WTC11 (cell line): ENCODE data around the gene STARD13. TPM values are rescaled to one million over a fixed set of nuclear protein-coding genes. Genes with fewer than 3 reads are reported as not detected.

Source experiments
- ATAC-seq: fragments of 200-7000 bp; cut with Tn5 transposase; 2 replicates; pipeline ENCODE4 v1.10.0; 2021; ENCODE audit warnings: mild to moderate bottlenecking, moderate library complexity
- CTCF ChIA-PET: fragments of 300-600 bp; sonication (Branson Sonifier 250); formaldehyde crosslinking; loops from one replicate; lab custom pipeline; 2021; ENCODE audit warnings: antibody characterized with exemption; lab: Charles Lee
- POLR2A ChIA-PET: fragments of 350-600 bp; sonication (Branson Sonifier 250); formaldehyde crosslinking; loops from one replicate; lab custom pipeline; 2021; ENCODE audit warnings: antibody characterized with exemption; lab: Charles Lee
- DNase-seq: peaks from one replicate; pipeline ENCODE4 v3.0.0; 2021; ENCODE audit warnings: low spot score
- H3K27ac Mint-ChIP-seq: 2 replicates; pipeline ENCODE4 v1.8.0; 2021; ENCODE audit warnings: mixed read lengths
- H3K27me3 Mint-ChIP-seq: 2 replicates; pipeline ENCODE4 v1.8.0; 2021; ENCODE audit warnings: low read depth, mild to moderate bottlenecking, moderate library complexity, mixed read lengths
- H3K36me3 Mint-ChIP-seq: 2 replicates; pipeline ENCODE4 v1.8.0; 2021; ENCODE audit warnings: mixed read lengths
- H3K4me1 Mint-ChIP-seq: 2 replicates; pipeline ENCODE4 v1.8.0; 2022; ENCODE audit warnings: mixed read lengths
- H3K4me3 Mint-ChIP-seq: 2 replicates; pipeline ENCODE4 v1.8.0; 2021; ENCODE audit warnings: mild to moderate bottlenecking, moderate library complexity, mixed read lengths
- H3K9me3 Mint-ChIP-seq: 2 replicates; pipeline ENCODE4 v1.8.0; 2021; ENCODE audit warnings: mixed read lengths
- CBFB ChIP-seq: sonication (generic); formaldehyde crosslinking; IDR thresholded peaks from 2 replicates; pipeline ENCODE4 v1.8.1; 2022; ENCODE audit warnings: mild to moderate bottlenecking, low read depth, missing genetic modification reagents
- CDX4 ChIP-seq: fragments of 250-450 bp; sonication (Bioruptor Pico); IDR thresholded peaks from 2 replicates; pipeline ENCODE4 v1.9.0; 2021; ENCODE audit warnings: moderate library complexity, mild to moderate bottlenecking, inconsistent platforms, borderline replicate concordance
- CREB1 ChIP-seq: sonication (generic); formaldehyde crosslinking; IDR thresholded peaks from 2 replicates; pipeline ENCODE4 v1.8.0; 2023; ENCODE audit warnings: mild to moderate bottlenecking, missing genetic modification reagents
- CTCF ChIP-seq: fragments of 200-600 bp; IDR thresholded peaks from 2 replicates; pipeline ENCODE4 v1.8.0; 2022; ENCODE audit warnings: antibody characterized with exemption
- HMGA2 ChIP-seq: fragments of 250-450 bp; sonication (Bioruptor Pico); IDR thresholded peaks from 2 replicates; pipeline ENCODE4 v1.4.0; 2021; ENCODE audit warnings: mild to moderate bottlenecking, moderate library complexity
- JUN ChIP-seq: sonication (generic); formaldehyde crosslinking; IDR thresholded peaks from 2 replicates; pipeline ENCODE4 v1.8.0; 2023; ENCODE audit warnings: mild to moderate bottlenecking, missing genetic modification reagents
- KAT7 ChIP-seq: sonication (generic); formaldehyde crosslinking; IDR thresholded peaks from 2 replicates; pipeline ENCODE4 v1.8.1; 2023; ENCODE audit warnings: missing genetic modification reagents, mild to moderate bottlenecking, borderline replicate concordance
- MYBL2 ChIP-seq: sonication (generic); formaldehyde crosslinking; IDR thresholded peaks from 2 replicates; pipeline ENCODE4 v1.8.1; 2023; ENCODE audit warnings: mild to moderate bottlenecking, moderate library complexity, missing genetic modification reagents
- NR1H2 ChIP-seq: sonication (generic); formaldehyde crosslinking; IDR thresholded peaks from 2 replicates; pipeline ENCODE4 v1.9.0; 2021; ENCODE audit warnings: mild to moderate bottlenecking, moderate library complexity, missing genetic modification reagents
- NR2C2 ChIP-seq: sonication (generic); formaldehyde crosslinking; IDR thresholded peaks from 2 replicates; pipeline ENCODE4 v1.8.0; 2022; ENCODE audit warnings: mild to moderate bottlenecking, missing genetic modification reagents
- PRDM15 ChIP-seq: sonication (generic); formaldehyde crosslinking; IDR thresholded peaks from 2 replicates; pipeline ENCODE4 v1.8.0; 2022; ENCODE audit warnings: missing genetic modification reagents
- SP1 ChIP-seq: sonication (generic); formaldehyde crosslinking; conservative IDR thresholded peaks from 2 replicates; pipeline ENCODE4 v1.8.1; 2022; ENCODE audit warnings: missing genetic modification reagents
- ZBTB43 ChIP-seq: sonication (generic); formaldehyde crosslinking; IDR thresholded peaks from 2 replicates; pipeline ENCODE4 v1.8.1; 2023; ENCODE audit warnings: mild to moderate bottlenecking, missing genetic modification reagents
- ZSCAN18 ChIP-seq: fragments of 250-450 bp; sonication (Bioruptor Pico); IDR thresholded peaks from 2 replicates; pipeline ENCODE4 v2.1.2; 2022; ENCODE audit warnings: mild to moderate bottlenecking, moderate library complexity
- total RNA-seq: library from RNA; stranded (reverse); gene quantifications from 3 replicates; pipeline ENCODE4 v1.2.3, GENCODE V29; 2021

STARD13 gene
- total RNA-seq, 1 experiment from 2014 or later, result 4.4 TPM

- POLR2A ChIA-PET, result no interaction called here
- no peak for TF ChIP-seq PRDM15 (CRISPR knock-in tag)
- no peak for TF ChIP-seq SP1 (CRISPR knock-in tag)
- TF ChIP-seq JUN, result no peak
- no peak for TF ChIP-seq NR1H2 (CRISPR knock-in tag)
- no peak for TF ChIP-seq MYBL2 (CRISPR knock-in tag)
- TF ChIP-seq ZSCAN18 (CRISPR knock-in tag), result no peak
- no peak for TF ChIP-seq HMGA2 (CRISPR knock-in tag)
- no peak for TF ChIP-seq NR2C2
- no peak for TF ChIP-seq KAT7 (CRISPR knock-in tag)
- TF ChIP-seq CDX4 (CRISPR knock-in tag), result no peak
- TF ChIP-seq CBFB (CRISPR knock-in tag), result no peak
Observed at GRCh38 chr13:33058776-33059327, 226.7 kb downstream of the STARD13 start.

GRCh38 chr13:33057019-33057780, 228.4 kb downstream of the STARD13 start:
- no peaks in the 10 kb centered on the region for H3K27me3 Mint-ChIP-seq
- no peak overlapping the region for H3K27ac Mint-ChIP-seq
- DNase-seq, result no peak
- ChIA-PET POLR2A (interaction anchor here (0.7 kb wide), 1 partner anchor 9 kb away, joined by 5 read pairs; no protein-coding TSS in a partner anchor), CTCF (interaction anchor here (0.7 to 1.4 kb wide), 4 partner anchors 16 to 235 kb away, joined by 3 read pairs; no protein-coding TSS in a partner anchor)
- no peak for TF ChIP-seq ZBTB43 (CRISPR knock-in tag)
- TF ChIP-seq CTCF, result peak; percentile 25; the same call in 1 of the 2 replicates
- no peak for TF ChIP-seq CREB1 (CRISPR knock-in tag)
- H3K4me1 Mint-ChIP-seq, result no peaks in the 10 kb centered on the region
- no peak overlapping the region for H3K4me3 Mint-ChIP-seq
- peak; percentile 80 for ATAC-seq
- H3K9me3 Mint-ChIP-seq, result no peaks in the 10 kb centered on the region
- no peaks in the 10 kb centered on the region for H3K36me3 Mint-ChIP-seq

More at GRCh38 chr13:33058776-33059327, 226.7 kb downstream of the STARD13 start:
- DNase-seq (no peak), ATAC-seq (no peak)
- Mint-ChIP-seq H3K27me3 (no peaks in the 10 kb centered on the region), H3K36me3 (no peaks in the 10 kb centered on the region), H3K4me1 (no peaks in the 10 kb centered on the region), H3K9me3 (no peaks in the 10 kb centered on the region), H3K4me3 (no peak overlapping the region), H3K27ac (no peak overlapping the region)
- CTCF ChIA-PET, result no interaction called here
